Spleen (tissue), 11 donors: ENCODE measurements around the gene CDK14. TPM values are rescaled to one million over a fixed set of nuclear protein-coding genes. Genes with fewer than 3 reads are reported as not detected.

Experiments
- DNase-seq: peaks from one replicate; pipeline ENCODE4 v3.0.0-alpha.2; 2020
- H3K27ac ChIP-seq, 8 donors: fragments of 200-600 bp; sonication (generic) in 7 of 8; 1 replicate in 4 of 8; 2 replicates in 4 of 8; pipeline versions ENCODE4 v1.5.0 to v1.8.0; 2016 to 2021; ENCODE audit warnings: inconsistent platforms in 4 of 8, mild to moderate bottlenecking in 4 of 8, moderate library complexity in 1 of 8
- H3K27me3 ChIP-seq, 7 donors: fragments of 200-600 bp; sonication (generic) in 6 of 7; replicated peaks in 1 of 7; 1 replicate in 4 of 7; 2 replicates in 3 of 7; pipeline versions ENCODE4 v1.5.0 to v1.8.0; 2016 to 2021; ENCODE audit warnings: inconsistent platforms in 3 of 7, mild to moderate bottlenecking in 1 of 7
- H3K36me3 ChIP-seq, 6 donors: fragments of 200-600 bp; sonication (generic) in 5 of 6; 1 replicate in 4 of 6; 2 replicates in 2 of 6; pipeline versions ENCODE4 v1.5.0 to v1.8.0; 2016 to 2021; ENCODE audit warnings: inconsistent platforms in 2 of 6
- H3K4me1 ChIP-seq, 6 donors: fragments of 200-600 bp; sonication (generic) in 5 of 6; 1 replicate in 3 of 6; 2 replicates in 3 of 6; pipeline versions ENCODE4 v1.5.0 to v1.8.0; 2016 to 2021; ENCODE audit warnings: inconsistent platforms in 3 of 6
- H3K4me3 ChIP-seq, 8 donors: fragments of 200-600 bp; sonication (generic) in 7 of 8; 1 replicate in 4 of 8; 2 replicates in 4 of 8; pipeline versions ENCODE4 v1.5.0 to v1.8.0; 2016 to 2021; ENCODE audit warnings: inconsistent platforms in 4 of 8, mild to moderate bottlenecking in 4 of 8, moderate library complexity in 2 of 8
- H3K9me3 ChIP-seq, 8 donors: fragments of 200-600 bp; sonication (generic) in 7 of 8; 1 replicate in 4 of 8; 2 replicates in 4 of 8; pipeline versions ENCODE4 v1.5.0 to v1.8.0; 2016 to 2021; ENCODE audit warnings: inconsistent platforms in 4 of 8
- CTCF ChIP-seq, 11 experiments: fragments of 200-600 bp in 7 of 11; fragments of 450-650 bp in 4 of 11; sonication (generic) in 4 of 11; IDR thresholded peaks in 8 of 11; conservative IDR thresholded peaks in 3 of 11; 1 replicate in 7 of 11; 2 replicates in 4 of 11; pipeline versions ENCODE4 v1.4.0 to v1.8.0; 2016 to 2021; ENCODE audit warnings: antibody characterized with exemption in 11 of 11, inconsistent platforms in 4 of 11, mild to moderate bottlenecking in 1 of 11
- POLR2A ChIP-seq, 3 donors: fragments of 450-650 bp; IDR thresholded peaks; one replicate each; pipeline ENCODE4 v1.5.1; 2017; ENCODE audit warnings: antibody characterized with exemption in 3 of 3, mild to moderate bottlenecking in 1 of 3
- POLR2AphosphoS5 ChIP-seq, 3 donors: sonication (generic); formaldehyde crosslinking; IDR thresholded peaks; one replicate each; pipeline ENCODE4 v1.5.1; 2017; ENCODE audit warnings: antibody characterized with exemption in 3 of 3
- whole genome bisulfite sequencing, 5 donors: extraction: QIAGEN DNeasy Blood & Tissue Kit in 3 of 5; methylation state at CpG; one replicate each; pipeline versions ENCODE4 v1.1.5 to v1.1.7; 2013 to 2018; 5-methylcytosine and 5-hydroxymethylcytosine counted together
- intact Hi-C: fragments of 100-400 bp; cut with DNase I; formaldehyde crosslinking; loops from one replicate; pipeline ENCODE4 v1.15.0; 2023; ENCODE audit warnings: low total_unique reads
- polyA plus RNA-seq, 3 donors: library from polyadenylated mRNA; stranded (reverse); fragments of 200-250 nt; gene quantifications; one replicate each; pipeline ENCODE4 v1.2.1, GENCODE V29; 2013
- total RNA-seq, 7 donors: library from RNA; depleted of rRNA in 3 of 7; stranded (reverse); fragments of >200 nt in 3 of 7; fragmentation: NEBNext Ultra II Directional in 4 of 7; extraction: Animal tissue kit (Norgen Biotek cat#: 25700) in 4 of 7; gene quantifications; one replicate each; pipeline versions ENCODE4 v1.1.0 to v1.2.1, GENCODE V29; 2016 to 2021
- donor health status: healthy with polysubstance abuse.
- donor health status: DM: no; HTN: no; CAD: no; lungs with moderate emphysema.
- donor health status: DM: no; HTN: no; CAD: no.
- donor health status: Bipolar disorder and iron deficiency.
- donor health status: healthy.
- donor health status: DM: no; HTN: no; CAD: no.
- donor health status: DM: yes; HTN: yes; CAD: no.

Gene CDK14
- total and polyA plus RNA-seq, 10 donors = 6.6 to 109 (median 51.2) TPM

- no peaks in the 10 kb centered on the region for H3K36me3 ChIP-seq
- DNase-seq = no peak
- H3K4me1 ChIP-seq = peaks cover 0 to 20% (median 7%) of the 10 kb centered on the region in 6 donors
- 82 to 93% (median 88%) methylated on average over 4 of the region's 4 CpGs for WGBS, 5 donors
- no peaks in the 10 kb centered on the region for H3K27me3 ChIP-seq
- TF ChIP-seq POLR2AphosphoS5 (IDR thresholded peaks at IDR 0.05) (no peak), POLR2A (IDR thresholded peaks at IDR 0.05) (no peak), CTCF (IDR thresholded peaks at IDR 0.05 in 8 of 11, conservative IDR thresholded peaks at IDR 0.05 in 3 of 11) (no peak)
- no peak overlapping the region for H3K27ac ChIP-seq
- intact Hi-C loops = no loop called here
- peaks cover 0 to 6% (median 0%) of the 10 kb centered on the region in 8 donors for H3K9me3 ChIP-seq
- no peak overlapping the region for H3K4me3 ChIP-seq
Observed at GRCh38 chr7:90654718-90655427, 58.8 kb downstream of the CDK14 start.

- WGBS, 5 donors = 23 to 43% (median 31%) methylated on average over 2 of the region's 2 CpGs
- H3K4me1 ChIP-seq = peaks cover 0 to 20% (median 7%) of the 10 kb centered on the region in 6 donors
- peaks cover 0 to 4% (median 0%) of the 10 kb centered on the region in 8 donors for H3K9me3 ChIP-seq
Observed at GRCh38 chr7:90655566-90655965, 59.4 kb downstream of the CDK14 start.

GRCh38 chr7:90657481-90657880 is 61.4 kb downstream of the CDK14 start:
- no peaks in the 10 kb centered on the region for H3K27me3 ChIP-seq
- H3K27ac ChIP-seq = no peak overlapping the region
- peaks cover 0 to 4% (median 0%) of the 10 kb centered on the region in 8 donors for H3K9me3 ChIP-seq
- peaks cover 0 to 37% (median 7%) of the 10 kb centered on the region in 6 donors for H3K4me1 ChIP-seq
- no peak overlapping the region for H3K4me3 ChIP-seq
- no peak for TF ChIP-seq POLR2A (IDR thresholded peaks at IDR 0.05)
- no peak for TF ChIP-seq POLR2AphosphoS5 (IDR thresholded peaks at IDR 0.05)
- TF ChIP-seq CTCF (IDR thresholded peaks at IDR 0.05 in 8 of 11, conservative IDR thresholded peaks at IDR 0.05 in 3 of 11) = no peak
- DNase-seq = no peak
- 92 to 100% (median 93%) methylated on average over 1 of the region's 1 CpG for WGBS, 5 donors
- intact Hi-C loops = no loop called here
- no peaks in the 10 kb centered on the region for H3K36me3 ChIP-seq

More at GRCh38 chr7:90655566-90655965, 59.4 kb downstream of the CDK14 start:
- TF ChIP-seq CTCF (IDR thresholded peaks at IDR 0.05 in 8 of 11, conservative IDR thresholded peaks at IDR 0.05 in 3 of 11) = no peak
- no peak for TF ChIP-seq POLR2A (IDR thresholded peaks at IDR 0.05)
- TF ChIP-seq POLR2AphosphoS5 (IDR thresholded peaks at IDR 0.05) = no peak
- no peaks in the 10 kb centered on the region for H3K36me3 ChIP-seq
- no peaks in the 10 kb centered on the region for H3K27me3 ChIP-seq
- no peak for DNase-seq
- H3K4me3 ChIP-seq = no peak overlapping the region
- intact Hi-C loops = no loop called here
- H3K27ac ChIP-seq = peak overlapping the region in 3 of 8 donors; percentile 37 to 55 (median 41)

- no peaks in the 10 kb centered on the region for H3K36me3 ChIP-seq
- no peak overlapping the region for H3K27ac ChIP-seq
- TF ChIP-seq CTCF (IDR thresholded peaks at IDR 0.05 in 8 of 11, conservative IDR thresholded peaks at IDR 0.05 in 3 of 11) (no peak), POLR2AphosphoS5 (IDR thresholded peaks at IDR 0.05) (no peak), POLR2A (IDR thresholded peaks at IDR 0.05) (no peak)
- H3K4me1 ChIP-seq = peaks cover 0 to 35% (median 7%) of the 10 kb centered on the region in 6 donors
- peaks cover 0 to 4% (median 0%) of the 10 kb centered on the region in 8 donors for H3K9me3 ChIP-seq
- WGBS, 5 donors = 87 to 92% (median 91%) methylated on average over 2 of the region's 2 CpGs
- intact Hi-C loops = no loop called here
- no peak overlapping the region for H3K4me3 ChIP-seq
- DNase-seq = no peak
- no peaks in the 10 kb centered on the region for H3K27me3 ChIP-seq
Observed at GRCh38 chr7:90660100-90660499, 64.0 kb downstream of the CDK14 start.
